HG02763 (cell line): Measurements from ENCODE around the gene ASCL3.
"Not testable (repeated sequence)": the region's sequence is repeated elsewhere in the genome, so short reads cannot be mapped to it uniquely, and the experiment has no call there.

ENCODE experiments used
- ATAC-seq: cut with Tn5 transposase; IDR thresholded peaks from one replicate; pipeline ENCODE4 v1.9.1; 2021; ENCODE audit warnings: mild to moderate bottlenecking, moderate library complexity; ENCODE audit not compliant: unreplicated experiment

The ASCL3 gene

GRCh38 chr11:8942518-8943066 is at the start of gene ASCL3:
Gene ASCL3, minus strand, starts transcription at chr11:8943016. Its CDS starts 4,855 bp downstream, at chr11:8938161.
- no peak for ATAC-seq

DNA sequence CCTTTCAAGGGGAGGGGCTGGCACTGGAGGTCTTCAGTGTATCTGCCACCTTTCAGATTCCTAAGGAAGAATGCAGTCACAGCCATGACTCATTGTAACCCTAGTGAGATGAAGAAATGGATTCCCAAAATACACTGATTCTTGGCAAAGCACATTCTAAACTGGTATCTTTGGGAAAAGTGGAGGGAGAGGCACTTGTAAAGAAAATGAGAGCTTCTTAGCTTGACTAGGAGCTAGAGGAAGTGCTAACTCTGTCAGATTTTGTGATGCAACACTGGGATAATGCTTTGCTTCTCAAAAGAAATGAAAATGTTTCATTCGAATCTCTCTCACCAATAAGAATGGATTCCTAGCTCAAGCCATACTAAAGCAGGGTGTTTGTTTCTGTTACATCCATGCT is 46.6 kb upstream of the ASCL3 start:
- ATAC-seq: no peak

GRCh38 chr11:8988329-8989234 is 45.8 kb upstream of the ASCL3 start:
- no peak for ATAC-seq

DNA sequence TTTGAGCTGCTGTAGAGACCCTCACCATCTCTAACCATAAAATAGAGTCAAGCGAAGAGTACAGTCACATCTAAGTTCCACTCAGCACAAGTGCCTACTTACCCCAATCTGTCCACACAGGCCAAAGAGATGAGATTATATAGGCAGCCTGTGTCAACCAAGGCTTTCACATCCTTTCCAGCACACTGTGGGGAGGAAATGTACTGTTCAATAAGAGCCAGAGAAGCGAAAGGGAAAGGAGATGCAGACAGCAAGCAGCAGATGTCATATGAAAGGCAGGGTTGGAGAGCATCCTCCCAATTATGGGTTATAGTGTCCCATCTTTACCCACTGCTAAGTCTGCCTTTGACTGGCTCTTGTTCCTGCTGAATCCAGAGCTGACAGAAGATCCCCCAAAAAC is 44.6 kb upstream of the ASCL3 start:
- ATAC-seq: no peak

DNA sequence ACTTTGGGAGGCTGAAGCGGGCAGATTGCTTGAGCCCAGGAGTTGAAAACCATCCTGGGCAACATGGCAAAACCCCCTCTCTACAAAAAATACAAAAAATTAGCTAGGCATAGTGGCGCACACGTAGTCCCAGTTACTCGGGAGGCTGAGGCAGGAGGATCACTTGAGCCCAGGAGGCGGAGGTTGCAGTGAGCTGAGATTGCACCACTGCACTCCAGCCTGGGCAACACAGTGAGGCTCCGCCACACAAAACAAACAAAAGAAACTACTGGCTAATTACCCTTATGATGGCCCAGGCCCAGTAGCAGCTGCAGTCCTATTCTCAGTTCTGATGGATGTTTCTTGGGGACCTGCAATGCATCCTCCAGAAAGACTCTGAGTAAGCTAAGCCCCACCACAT is 44.0 kb upstream of the ASCL3 start:
- not testable (repeated sequence) for ATAC-seq

GRCh38 chr11:8985462-8985861 is 42.6 kb upstream of the ASCL3 start:
- no peak for ATAC-seq

DNA sequence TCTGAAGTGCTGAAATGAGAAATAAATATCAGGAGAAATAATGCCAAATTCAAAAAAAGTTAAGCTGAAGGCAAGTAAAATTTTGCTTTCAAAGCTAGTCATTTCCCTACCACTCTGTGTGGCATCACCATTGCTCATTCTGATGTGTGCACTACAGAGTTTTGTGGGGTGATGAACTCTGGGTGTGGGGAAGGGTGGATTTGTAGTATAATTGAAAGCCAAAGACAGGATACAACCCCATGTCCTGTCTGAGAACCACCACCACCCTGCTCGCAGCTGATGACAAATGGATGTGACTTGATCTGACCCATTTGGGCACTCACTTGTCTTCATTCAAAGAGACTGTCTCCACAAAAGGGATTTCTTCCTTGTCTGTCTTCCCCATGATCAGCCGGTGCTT is 40.7 kb upstream of the ASCL3 start:
- ATAC-seq: no peak

GRCh38 chr11:8980485-8980884 is 37.7 kb upstream of the ASCL3 start:
- ATAC-seq: no peak

- not testable (repeated sequence) for ATAC-seq
Observed at GRCh38 chr11:8979365-8979764, 36.5 kb upstream of the ASCL3 start.

- no peak for ATAC-seq
Observed at GRCh38 chr11:8973121-8973520, 30.3 kb upstream of the ASCL3 start.

DNA sequence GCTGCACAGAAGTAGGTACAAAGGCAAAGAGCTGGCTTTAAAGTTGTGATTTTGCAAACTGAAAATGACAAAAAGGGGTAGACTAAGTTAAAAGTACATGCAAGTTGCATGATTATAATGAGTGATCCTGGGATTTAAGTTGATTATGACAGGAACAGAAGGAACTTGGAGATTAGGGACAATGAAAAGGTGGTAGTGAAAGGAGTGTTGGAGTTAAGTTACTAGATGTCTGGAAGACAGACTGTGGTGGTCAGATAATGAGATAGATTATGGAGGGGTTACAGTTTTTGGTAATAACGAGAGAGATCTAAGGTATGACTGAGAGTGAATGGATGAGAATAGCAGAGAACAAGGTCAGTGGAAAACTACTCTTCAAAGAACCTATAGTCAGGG is 29.1 kb upstream of the ASCL3 start:
- no peak for ATAC-seq

- no peak for ATAC-seq
Observed at GRCh38 chr11:8971196-8971923, 28.5 kb upstream of the ASCL3 start.

- no peak for ATAC-seq
Observed at GRCh38 chr11:8967184-8967583, 24.4 kb upstream of the ASCL3 start.

- ATAC-seq: peak; percentile 85
Observed at GRCh38 chr11:8964324-8965320, 21.8 kb upstream of the ASCL3 start, which contains the start of gene TMEM9B. Gene TMEM9B, minus strand, starts transcription at chr11:8964442. Its CDS starts 129 bp downstream, at chr11:8964313.

GRCh38 chr11:8963569-8964323 is 20.9 kb upstream of the ASCL3 start:
- ATAC-seq: peak; percentile 62

DNA sequence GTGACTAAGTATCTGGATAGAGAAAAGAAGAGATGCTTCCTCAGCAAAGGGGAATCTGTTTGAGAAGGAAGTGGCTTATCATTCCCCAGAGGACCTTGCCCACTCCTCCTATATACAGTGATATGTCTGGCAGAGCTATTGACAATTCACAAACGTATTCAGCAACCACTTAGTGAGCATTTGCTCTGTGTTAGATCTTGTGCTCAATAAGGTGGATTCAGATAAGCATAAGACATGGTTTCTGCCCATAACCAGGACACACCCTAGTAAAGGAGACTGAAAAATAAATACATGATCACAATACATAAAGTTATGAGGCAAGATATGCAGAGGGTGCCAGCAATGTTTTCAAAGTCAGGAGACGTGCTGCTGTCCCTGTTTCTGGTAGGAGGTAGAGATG is 20.0 kb upstream of the ASCL3 start:
- ATAC-seq: no peak

DNA sequence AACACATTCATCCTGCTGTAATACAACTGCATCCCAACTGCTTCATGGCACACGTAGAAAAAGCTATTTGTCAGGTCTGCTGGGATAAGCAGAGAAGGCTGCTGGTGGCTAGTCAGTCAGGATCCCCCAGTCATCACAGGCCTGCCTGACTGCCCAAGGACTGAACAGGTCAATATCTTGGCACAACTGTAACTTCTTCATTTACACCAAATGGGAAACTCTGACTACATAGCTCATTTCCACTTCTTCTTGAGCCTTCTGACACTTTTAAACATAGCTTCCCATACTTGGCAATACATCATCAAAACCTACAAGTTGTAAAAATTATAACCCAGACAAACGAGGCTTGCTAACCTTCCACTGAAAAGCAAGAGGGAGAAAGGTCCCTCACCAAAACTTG is 18.6 kb upstream of the ASCL3 start:
- no peak for ATAC-seq

- peak; percentile 25 for ATAC-seq
Observed at GRCh38 chr11:8959546-8960166, 16.8 kb upstream of the ASCL3 start.

- no peak for ATAC-seq
Observed at GRCh38 chr11:8956860-8957259, 14.0 kb upstream of the ASCL3 start.
